Activated CD4-positive, alpha-beta T cell treated with anti-CD3 and anti-CD28 coated beads, Interleukin-2, Interleukin-4, amounts not matched to agents 100 ng/mL and 50 ng/mL, durations not matched to agents 16 hours and 8 hours (primary cell): Measurements from ENCODE around the gene ZMYM2.
A peak's percentile ranks its signal among the peaks of the same experiment; 100 is the strongest.

Experiments
- DNase-seq: peaks from one replicate; pipeline ENCODE4 v3.0.0-alpha.2; 2020; ENCODE audit warnings: low spot score

Gene ZMYM2

GRCh38 chr13:20045950-20046548, 87.5 kb downstream of the ZMYM2 start:
- DNase-seq: no peak

GRCh38 chr13:20049558-20050473, 91.3 kb downstream of the ZMYM2 start:
- peak; percentile 39 for DNase-seq

- no peak for DNase-seq
Measured at GRCh38 chr13:20051366-20051765, 92.8 kb downstream of the ZMYM2 start.

- no peak for DNase-seq
Measured at GRCh38 chr13:20053016-20053415, 94.5 kb downstream of the ZMYM2 start.

GRCh38 chr13:20053891-20054290, 95.4 kb downstream of the ZMYM2 start:
- DNase-seq: no peak

- DNase-seq: no peak
Measured at GRCh38 chr13:20054586-20054985, 96.1 kb downstream of the ZMYM2 start.

- DNase-seq: no peak
Measured at GRCh38 chr13:20057214-20057613, 98.7 kb downstream of the ZMYM2 start.

- DNase-seq: no peak
Measured at GRCh38 chr13:20057963-20058362, 99.4 kb downstream of the ZMYM2 start.

GRCh38 chr13:20058476-20058875, 99.9 kb downstream of the ZMYM2 start:
- DNase-seq: no peak

- peak; percentile 22 for DNase-seq
Measured at GRCh38 chr13:20064128-20064527, 105.6 kb downstream of the ZMYM2 start.

GRCh38 chr13:20065516-20065915, 107.0 kb downstream of the ZMYM2 start:
- no peak for DNase-seq

GRCh38 chr13:20069956-20070355, 111.4 kb downstream of the ZMYM2 start:
- DNase-seq: no peak

- no peak for DNase-seq
Measured at GRCh38 chr13:20073775-20074174, 115.2 kb downstream of the ZMYM2 start.

GRCh38 chr13:20074966-20075365, 116.4 kb downstream of the ZMYM2 start:
- DNase-seq: no peak

GRCh38 chr13:20077086-20077485, 118.6 kb downstream of the ZMYM2 start:
- no peak for DNase-seq

- no peak for DNase-seq
Measured at GRCh38 chr13:20080377-20081164, 122.0 kb downstream of the ZMYM2 start.

- no peak for DNase-seq
Measured at GRCh38 chr13:20090349-20090748, 131.8 kb downstream of the ZMYM2 start.

GRCh38 chr13:20093951-20094350, 135.4 kb downstream of the ZMYM2 start:
- no peak for DNase-seq

GRCh38 chr13:20099319-20099718, 140.8 kb downstream of the ZMYM2 start:
- DNase-seq: no peak

GRCh38 chr13:20101467-20102316, 143.2 kb downstream of the ZMYM2 start:
- no peak for DNase-seq

- no peak for DNase-seq
Measured at GRCh38 chr13:20102525-20103180, 144.1 kb downstream of the ZMYM2 start.
